MCF 10A (cell line): ENCODE data around the gene SRPX2. TPM values are rescaled to one million over a fixed set of nuclear protein-coding genes. Genes with fewer than 3 reads are reported as not detected.

Experiments
- BruUV-seq: library from RNA; stranded (reverse); fragments of 400-500 nt; replicated peaks from 2 replicates; lab custom pipeline; 2021; lab: Mats Ljungman, UMichigan
- CTCF ChIA-PET: fragments of 300-600 bp; sonication (Branson Sonifier 250); formaldehyde crosslinking; extraction: SDS; loops from one replicate; lab custom pipeline; 2021; ENCODE audit warnings: antibody characterized with exemption, inconsistent platforms; lab: Yijun Ruan, JAX
- POLR2A ChIA-PET: fragments of 300-600, 350-650 bp; sonication (Branson Sonifier 250); formaldehyde crosslinking; extraction: SDS; loops from one replicate; lab custom pipeline; 2020; ENCODE audit warnings: antibody characterized with exemption, inconsistent platforms; lab: Yijun Ruan, JAX
- DNase-seq: peaks from one replicate; pipeline ENCODE4 v3.0.0-alpha.2; 2018; ENCODE audit not compliant: unreplicated experiment
- H3K27ac Mint-ChIP-seq: one replicate; pipeline ENCODE4 v1.8.0; 2022; ENCODE audit warnings: mild to moderate bottlenecking, low read depth, mixed read lengths; ENCODE audit not compliant: unreplicated experiment
- H3K27me3 Mint-ChIP-seq: one replicate; pipeline ENCODE4 v1.8.0; 2022; ENCODE audit warnings: mixed read lengths; ENCODE audit not compliant: insufficient read depth, unreplicated experiment
- H3K36me3 Mint-ChIP-seq: one replicate; pipeline ENCODE4 v1.8.0; 2022; ENCODE audit warnings: mild to moderate bottlenecking, moderate library complexity, mixed read lengths; ENCODE audit not compliant: insufficient read depth, unreplicated experiment
- H3K4me1 Mint-ChIP-seq: one replicate; pipeline ENCODE4 v1.8.0; 2022; ENCODE audit warnings: mixed read lengths; ENCODE audit not compliant: insufficient read depth, unreplicated experiment
- H3K4me3 Mint-ChIP-seq: one replicate; pipeline ENCODE4 v1.8.0; 2022; ENCODE audit warnings: mild to moderate bottlenecking, moderate library complexity, mixed read lengths; ENCODE audit not compliant: unreplicated experiment
- H3K9me3 Mint-ChIP-seq: one replicate; pipeline ENCODE4 v1.8.0; 2022; ENCODE audit warnings: mixed read lengths; ENCODE audit not compliant: unreplicated experiment
- intact Hi-C: fragments of 100-400 bp; cut with micrococcal nuclease; formaldehyde crosslinking; loops from 2 replicates; pipeline ENCODE4 v1.14.1; 2022
- total RNA-seq: library from RNA; stranded (reverse); gene quantifications from 2 replicates; pipeline ENCODE4 v1.2.3, GENCODE V29; 2022
- TF ChIP-seq, protein P1 (sequence below): fragments of 200-600 bp; IDR thresholded peaks from one replicate; pipeline ENCODE4 v1.8.0; 2022; ENCODE audit warnings: antibody characterized with exemption, mild to moderate bottlenecking; ENCODE audit not compliant: unreplicated experiment

Gene SRPX2
- total RNA-seq, 1 experiment from 2014 or later: 4.7 TPM

DNA sequence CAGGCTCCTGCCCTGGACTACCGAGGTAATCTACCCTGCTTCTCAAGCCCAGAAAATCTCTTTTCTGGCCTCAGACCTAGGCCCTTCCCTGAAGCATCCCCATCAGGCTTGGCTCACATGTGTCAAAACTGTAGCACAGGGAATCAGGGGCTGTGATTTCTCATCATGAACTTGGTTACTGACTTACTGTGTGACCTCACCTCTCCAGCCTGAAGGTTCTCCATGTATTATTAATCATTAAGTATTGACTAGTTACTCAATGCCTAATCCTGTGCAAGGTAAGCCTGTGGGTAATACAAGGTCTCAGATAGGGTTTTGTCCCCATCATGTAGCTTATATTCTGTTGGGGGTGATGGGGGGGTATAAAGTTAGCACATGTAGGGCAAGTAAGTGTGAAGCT lies 6.8 kb downstream of the SRPX2 start:
- no peak for DNase-seq
- no peaks in the 10 kb centered on the region for H3K36me3 Mint-ChIP-seq
- no peaks in the 10 kb centered on the region for H3K4me1 Mint-ChIP-seq
- no TSS peak for BruUV-seq
- ChIA-PET POLR2A (no interaction called here), CTCF (interaction anchor here (0.8 to 3.1 kb wide), 4 partner anchors 17 to 118 kb away, joined by 3 to 9 read pairs (median 4); no protein-coding TSS in a partner anchor)
- H3K27me3 Mint-ChIP-seq: peaks cover 36% of the 10 kb centered on the region
- intact Hi-C loops: no loop called here
- no peak overlapping the region for H3K4me3 Mint-ChIP-seq
- TF ChIP-seq, protein P1, sequence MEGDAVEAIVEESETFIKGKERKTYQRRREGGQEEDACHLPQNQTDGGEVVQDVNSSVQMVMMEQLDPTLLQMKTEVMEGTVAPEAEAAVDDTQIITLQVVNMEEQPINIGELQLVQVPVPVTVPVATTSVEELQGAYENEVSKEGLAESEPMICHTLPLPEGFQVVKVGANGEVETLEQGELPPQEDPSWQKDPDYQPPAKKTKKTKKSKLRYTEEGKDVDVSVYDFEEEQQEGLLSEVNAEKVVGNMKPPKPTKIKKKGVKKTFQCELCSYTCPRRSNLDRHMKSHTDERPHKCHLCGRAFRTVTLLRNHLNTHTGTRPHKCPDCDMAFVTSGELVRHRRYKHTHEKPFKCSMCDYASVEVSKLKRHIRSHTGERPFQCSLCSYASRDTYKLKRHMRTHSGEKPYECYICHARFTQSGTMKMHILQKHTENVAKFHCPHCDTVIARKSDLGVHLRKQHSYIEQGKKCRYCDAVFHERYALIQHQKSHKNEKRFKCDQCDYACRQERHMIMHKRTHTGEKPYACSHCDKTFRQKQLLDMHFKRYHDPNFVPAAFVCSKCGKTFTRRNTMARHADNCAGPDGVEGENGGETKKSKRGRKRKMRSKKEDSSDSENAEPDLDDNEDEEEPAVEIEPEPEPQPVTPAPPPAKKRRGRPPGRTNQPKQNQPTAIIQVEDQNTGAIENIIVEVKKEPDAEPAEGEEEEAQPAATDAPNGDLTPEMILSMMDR: no peak
- no peak overlapping the region for H3K27ac Mint-ChIP-seq
- no peaks in the 10 kb centered on the region for H3K9me3 Mint-ChIP-seq

GRCh38 chrX:100652266-100652665 lies 8.3 kb downstream of the SRPX2 start:
- ChIA-PET POLR2A (interaction anchor here (0.7 kb wide), 1 partner anchor 37 kb away, joined by 4 read pairs; no protein-coding TSS in a partner anchor), CTCF (interaction anchor here (0.6 to 2.9 kb wide), 3 partner anchors 20 to 168 kb away, joined by 3 to 11 read pairs (median 3); no protein-coding TSS in a partner anchor)

DNA sequence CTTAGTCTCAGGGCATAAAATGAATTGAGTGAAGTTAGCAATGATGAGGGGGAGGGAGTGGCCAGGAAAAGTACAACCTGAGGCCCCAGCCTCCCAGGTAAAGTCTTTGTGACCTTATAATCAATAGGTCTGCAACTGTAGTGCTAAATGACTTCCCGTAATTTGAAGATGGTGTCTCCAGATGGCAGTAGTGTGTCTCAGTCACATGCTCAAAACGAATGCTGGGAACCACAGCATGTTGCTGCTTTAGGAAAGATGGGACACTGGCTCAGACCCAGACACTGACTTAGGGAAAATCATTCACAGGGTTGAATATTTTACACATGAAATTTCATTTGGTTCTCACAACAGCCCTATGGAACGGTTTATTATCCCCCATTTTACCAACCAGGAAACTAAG lies 10.3 kb downstream of the SRPX2 start:
- Mint-ChIP-seq H3K27me3 (peaks cover 47% of the 10 kb centered on the region), H3K9me3 (no peaks in the 10 kb centered on the region), H3K4me1 (no peaks in the 10 kb centered on the region), H3K4me3 (no peak overlapping the region), H3K36me3 (no peaks in the 10 kb centered on the region), H3K27ac (no peak overlapping the region)
- BruUV-seq: no TSS peak
- intact Hi-C loops: no loop called here
- ChIA-PET CTCF (interaction anchor here (0.7 to 2.9 kb wide), 11 partner anchors 8 to 115 kb away, joined by 3 to 11 read pairs (median 4); partner anchors contain the start of gene SRPX2), POLR2A (interaction anchor here (1.0 kb wide), 1 partner anchor 9 kb away, joined by 3 read pairs; no protein-coding TSS in a partner anchor)
- TF ChIP-seq, protein P1: no peak
- peak; percentile 39 for DNase-seq

More at GRCh38 chrX:100652266-100652665, 8.3 kb downstream of the SRPX2 start:
- Mint-ChIP-seq H3K4me3 (no peak overlapping the region), H3K27ac (no peak overlapping the region), H3K36me3 (no peaks in the 10 kb centered on the region), H3K27me3 (peaks cover 29% of the 10 kb centered on the region), H3K9me3 (no peaks in the 10 kb centered on the region), H3K4me1 (no peaks in the 10 kb centered on the region)
- intact Hi-C loops: no loop called here
- TF ChIP-seq, protein P1: no peak
- BruUV-seq: no TSS peak
- no peak for DNase-seq

- TF ChIP-seq, protein P1: no peak
- Mint-ChIP-seq H3K9me3 (no peaks in the 10 kb centered on the region), H3K27ac (no peak overlapping the region), H3K36me3 (peaks cover 7% of the 10 kb centered on the region), H3K27me3 (peaks cover 58% of the 10 kb centered on the region), H3K4me3 (no peak overlapping the region), H3K4me1 (no peaks in the 10 kb centered on the region)
- POLR2A ChIA-PET: no interaction called here
- no TSS peak for BruUV-seq
- CTCF ChIA-PET: interaction anchor here (0.7 to 1.1 kb wide), 2 partner anchors 10 to 12 kb away, joined by 3 read pairs; no protein-coding TSS in a partner anchor
- DNase-seq: no peak
- intact Hi-C loops: no loop called here
Observed at GRCh38 chrX:100658941-100659381, 15.0 kb downstream of the SRPX2 start.
